GM19468 (cell line): ENCODE data around the gene EPHA7.

ENCODE experiments used
- ATAC-seq: cut with Tn5 transposase; IDR thresholded peaks from one replicate; pipeline ENCODE4 v1.9.1; 2021; ENCODE audit warnings: mild to moderate bottlenecking, moderate library complexity, moderate number of reproducible peaks; ENCODE audit not compliant: unreplicated experiment; ENCODE audit errors: extremely low read depth

EPHA7 gene

GRCh38 chr6:93419304-93420162 lies at the start of gene EPHA7:
Gene EPHA7, minus strand, starts transcription at chr6:93419559. Its CDS starts 218 bp downstream, at chr6:93419341.
- peak; percentile 87 for ATAC-seq

GRCh38 chr6:93468291-93468690 lies 48.9 kb upstream of the EPHA7 start:
- no peak for ATAC-seq

DNA sequence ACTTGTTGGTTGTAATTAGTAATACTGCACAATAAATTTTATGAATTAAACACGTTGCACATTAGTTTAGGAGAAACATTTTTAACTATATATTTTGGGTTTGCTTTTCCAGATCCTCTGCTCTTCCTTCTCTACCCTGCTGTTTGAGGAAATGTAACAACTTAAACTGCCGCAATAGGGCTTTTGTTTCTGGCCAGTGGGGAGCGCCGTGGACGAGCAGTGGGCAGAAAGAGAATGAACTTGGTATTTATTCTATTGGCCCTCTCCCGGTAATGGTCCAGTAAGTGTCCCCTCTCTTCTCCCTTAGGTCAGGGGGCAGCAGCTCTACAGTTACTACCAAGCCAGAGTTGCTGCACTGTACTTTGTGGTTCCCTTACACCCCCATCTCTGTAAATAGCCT lies 35.2 kb upstream of the EPHA7 start:
- no peak for ATAC-seq

DNA sequence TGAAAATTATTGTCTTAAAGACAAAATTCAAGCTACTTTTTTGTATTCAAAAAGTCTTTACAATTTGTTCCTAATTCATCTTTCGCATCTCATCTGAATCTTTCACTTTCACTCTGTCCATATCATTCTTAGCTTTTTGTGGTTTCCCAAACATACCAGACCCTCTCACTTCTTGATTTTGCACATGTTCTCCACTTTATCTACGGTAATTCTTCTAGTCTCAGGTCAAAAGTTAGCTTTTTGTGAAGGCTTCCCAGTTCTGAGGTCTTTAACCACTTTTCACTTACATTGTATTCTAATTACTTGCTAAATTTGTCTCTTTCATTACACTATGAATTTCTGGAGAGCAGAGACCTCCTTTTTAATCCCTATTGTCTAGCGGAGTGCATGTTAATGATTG lies 34.6 kb upstream of the EPHA7 start:
- peak; percentile 96 for ATAC-seq

DNA sequence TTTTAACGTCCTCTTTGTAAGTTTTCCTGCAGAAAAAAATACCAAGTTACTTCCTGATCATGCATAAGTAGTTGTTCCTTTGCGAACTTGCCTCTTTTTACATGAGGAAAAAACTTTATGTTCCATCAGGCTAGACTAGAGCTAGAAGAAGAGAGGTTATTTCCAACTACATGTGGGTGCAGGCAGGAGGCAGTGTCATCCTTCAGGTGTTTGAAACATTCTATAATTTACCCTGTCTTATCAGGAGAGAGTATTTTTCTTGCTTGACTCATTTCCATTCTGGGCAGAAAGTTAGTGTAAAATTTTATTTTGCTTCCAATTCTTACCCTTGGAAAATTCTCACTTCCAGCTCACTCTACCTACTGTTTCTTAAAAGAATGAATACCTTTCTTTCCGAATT lies 28.5 kb upstream of the EPHA7 start:
- ATAC-seq, result no peak

DNA sequence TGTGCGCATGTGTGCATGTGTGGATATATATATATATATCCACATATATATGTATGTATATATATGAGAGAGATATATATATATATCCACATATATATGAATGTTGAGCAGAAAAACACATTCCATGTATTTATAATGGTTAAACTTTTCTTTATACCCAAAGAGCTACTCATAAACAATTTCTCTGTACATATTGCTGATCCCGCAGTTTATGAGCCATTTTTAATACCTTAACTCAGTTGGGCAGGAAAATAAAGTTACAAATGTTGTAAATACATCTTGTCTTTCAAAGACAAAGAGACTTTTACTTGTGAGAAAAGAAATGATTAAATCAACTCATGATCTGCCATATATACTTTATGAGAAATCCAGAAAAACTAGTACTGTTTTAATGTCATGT lies 18.1 kb upstream of the EPHA7 start:
- ATAC-seq, result no peak

GRCh38 chr6:93433592-93433991 lies 14.2 kb upstream of the EPHA7 start:
- ATAC-seq, result no peak

DNA sequence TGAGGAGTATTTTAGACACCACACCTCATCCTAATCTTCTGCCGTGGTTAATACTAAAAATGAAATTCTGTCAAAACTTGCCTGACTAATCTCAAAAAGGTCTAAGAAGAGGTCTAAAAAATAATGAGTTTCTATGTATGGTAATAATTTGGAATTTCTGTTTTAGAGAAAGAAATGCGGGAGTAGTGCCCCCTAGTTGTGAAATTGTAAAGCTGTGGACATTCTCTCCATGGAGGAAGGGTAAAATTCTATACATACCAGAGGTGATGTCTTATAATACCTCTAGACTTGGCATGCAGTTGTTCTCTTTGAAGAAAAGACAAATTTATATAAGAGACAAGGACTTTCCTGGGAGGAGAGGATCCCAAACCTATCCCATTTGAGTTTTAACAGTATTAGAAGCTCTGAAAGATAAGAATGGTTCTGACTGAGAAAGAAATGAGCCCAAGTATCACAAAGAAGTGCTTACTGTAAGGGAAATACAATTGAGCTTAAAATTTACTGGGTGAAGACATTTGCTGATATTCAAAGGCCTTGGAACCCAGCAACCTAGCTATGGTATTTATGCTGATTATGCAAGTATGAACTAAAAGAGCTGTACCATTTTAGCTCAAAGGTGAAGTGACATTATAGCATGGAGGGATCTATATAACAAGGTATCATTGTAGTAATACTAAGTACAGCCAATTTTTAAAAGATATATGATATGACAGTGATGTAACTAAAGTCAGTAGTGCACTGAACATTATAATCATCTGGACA lies 5.1 kb upstream of the EPHA7 start:
- no peak for ATAC-seq

GRCh38 chr6:93423542-93423941 lies 4.2 kb upstream of the EPHA7 start:
- ATAC-seq, result no peak

DNA sequence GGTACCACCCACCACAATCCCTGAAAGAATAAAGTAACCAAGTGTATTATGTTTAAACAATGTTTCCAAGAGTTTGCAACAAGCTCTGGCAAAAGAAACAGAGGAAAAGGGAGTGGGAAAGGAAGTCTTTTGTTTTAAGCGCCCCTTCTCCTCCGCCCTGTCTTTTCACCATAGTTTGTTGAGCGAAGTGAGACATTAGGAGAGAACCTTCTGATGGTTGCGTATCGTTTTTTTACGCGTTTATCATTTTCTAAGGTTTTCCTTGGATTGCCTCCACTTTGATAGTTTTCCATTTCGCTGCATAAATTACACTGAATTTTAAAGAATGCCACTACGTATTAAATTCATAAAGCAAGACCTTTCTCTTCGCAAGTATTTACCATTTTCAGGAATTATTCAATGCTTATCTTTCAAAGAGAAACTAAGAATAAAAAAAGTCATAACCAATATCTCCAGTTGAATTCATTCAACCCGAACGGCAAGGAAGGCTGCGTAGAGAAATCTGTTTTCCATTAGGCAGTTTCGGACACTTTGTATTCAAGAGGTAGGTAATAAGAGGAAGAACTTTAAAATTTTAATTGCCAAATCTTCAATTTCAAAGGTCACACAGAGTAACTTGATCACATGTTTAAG lies 920 bp upstream of the EPHA7 start:
- no peak for ATAC-seq

- ATAC-seq, result no peak
Measured at GRCh38 chr6:93418408-93419303, 703 bp downstream of the EPHA7 start.

GRCh38 chr6:93418033-93418407 lies 1.3 kb downstream of the EPHA7 start:
- ATAC-seq, result no peak

DNA sequence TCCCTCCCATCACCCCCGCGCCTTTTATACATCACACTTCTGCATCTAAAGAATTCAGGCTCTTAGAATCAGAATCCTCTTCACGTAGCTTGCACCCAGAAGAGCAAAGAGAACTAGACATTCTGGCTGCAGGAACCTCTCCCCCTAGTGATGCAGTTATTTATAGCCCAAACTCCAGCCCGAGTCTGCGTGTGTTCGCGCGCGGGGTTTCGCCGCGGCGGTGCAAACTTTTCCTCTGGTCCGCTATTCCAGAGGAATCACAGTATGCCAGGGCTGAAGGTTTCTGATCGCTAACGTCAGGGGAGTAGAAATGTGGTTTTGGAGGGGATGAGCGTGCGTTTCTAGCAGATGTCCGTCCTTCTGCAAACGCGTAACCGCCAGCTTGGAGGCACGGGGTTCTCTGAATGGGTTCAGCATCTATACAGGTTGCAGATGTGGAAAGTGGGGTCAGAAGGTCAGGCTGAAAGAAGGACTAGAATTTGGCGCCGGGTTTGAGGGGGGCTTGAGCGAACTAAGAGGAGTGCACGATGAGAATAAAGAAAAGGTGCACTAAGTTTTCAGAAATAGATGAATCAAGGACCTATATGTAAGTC lies 1.8 kb downstream of the EPHA7 start:
- no peak for ATAC-seq

- ATAC-seq, result no peak
Measured at GRCh38 chr6:93416571-93417420, 2.6 kb downstream of the EPHA7 start.

DNA sequence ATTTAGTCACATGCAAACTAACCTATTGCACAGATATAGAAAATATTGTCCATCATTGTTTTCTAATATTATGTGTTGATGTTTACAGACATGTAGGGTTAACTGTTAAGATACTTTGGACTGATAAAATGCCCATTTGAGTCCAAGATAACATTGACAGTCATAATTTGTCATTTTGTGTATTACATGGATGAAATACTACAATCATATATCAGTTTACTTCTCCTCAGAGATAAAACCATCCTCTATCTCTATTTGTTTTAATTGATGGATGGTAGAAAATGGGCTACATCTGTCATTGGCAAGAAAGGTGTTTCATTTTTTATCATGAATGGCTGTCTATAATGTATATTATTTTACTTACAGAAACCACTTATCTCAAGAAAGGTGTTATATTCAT lies 6.2 kb downstream of the EPHA7 start:
- ATAC-seq, result no peak

GRCh38 chr6:93412452-93412851 lies 6.9 kb downstream of the EPHA7 start:
- no peak for ATAC-seq

- no peak for ATAC-seq
Measured at GRCh38 chr6:93407186-93407585, 12.2 kb downstream of the EPHA7 start.

GRCh38 chr6:93403390-93403789 lies 16.0 kb downstream of the EPHA7 start:
- no peak for ATAC-seq

- no peak for ATAC-seq
Measured at GRCh38 chr6:93398723-93399122, 20.6 kb downstream of the EPHA7 start.
